Bone marrow (tissue), 2 donors: Measurements from ENCODE around the gene MAP2K6.

ENCODE experiments used
- DNase-seq, 2 donors: peaks; one replicate each; lab custom pipeline; 2025; lab: John Stamatoyannopoulos, UW

Gene MAP2K6

DNA sequence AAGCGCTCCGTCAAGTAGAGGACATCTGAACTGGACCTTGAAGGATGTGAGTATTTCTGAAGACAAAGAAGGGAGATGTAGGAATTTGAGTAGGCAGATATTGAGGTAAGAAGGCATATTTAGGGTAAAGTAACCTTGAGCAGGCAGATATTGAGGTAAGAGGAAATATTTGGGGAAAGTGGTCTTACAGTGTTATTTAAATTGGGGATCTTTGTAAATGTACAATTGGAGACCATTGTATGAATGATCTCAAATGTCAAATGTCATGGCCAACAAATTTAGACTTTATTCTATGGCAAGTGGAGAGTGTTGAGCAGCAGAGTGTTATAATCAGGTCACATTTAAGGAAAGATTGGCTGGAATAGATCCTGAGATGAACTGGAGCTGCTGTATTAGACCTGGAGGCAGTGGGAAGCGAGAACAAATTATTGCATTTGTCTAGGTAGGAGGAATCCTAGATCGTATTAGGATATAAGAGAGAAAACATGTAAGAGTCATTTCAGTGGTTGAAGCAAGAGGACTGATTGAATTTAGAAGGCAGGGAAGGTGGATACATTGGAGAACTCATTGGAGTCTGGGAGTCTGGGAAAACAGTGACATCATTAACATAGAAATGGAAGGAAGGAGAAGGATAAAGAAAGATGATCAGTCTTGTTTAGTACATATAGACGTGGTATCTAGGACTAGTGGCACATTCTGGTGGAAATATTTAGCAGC lies 165.6 kb downstream of the MAP2K6 start:
- DNase-seq = no peak

DNA sequence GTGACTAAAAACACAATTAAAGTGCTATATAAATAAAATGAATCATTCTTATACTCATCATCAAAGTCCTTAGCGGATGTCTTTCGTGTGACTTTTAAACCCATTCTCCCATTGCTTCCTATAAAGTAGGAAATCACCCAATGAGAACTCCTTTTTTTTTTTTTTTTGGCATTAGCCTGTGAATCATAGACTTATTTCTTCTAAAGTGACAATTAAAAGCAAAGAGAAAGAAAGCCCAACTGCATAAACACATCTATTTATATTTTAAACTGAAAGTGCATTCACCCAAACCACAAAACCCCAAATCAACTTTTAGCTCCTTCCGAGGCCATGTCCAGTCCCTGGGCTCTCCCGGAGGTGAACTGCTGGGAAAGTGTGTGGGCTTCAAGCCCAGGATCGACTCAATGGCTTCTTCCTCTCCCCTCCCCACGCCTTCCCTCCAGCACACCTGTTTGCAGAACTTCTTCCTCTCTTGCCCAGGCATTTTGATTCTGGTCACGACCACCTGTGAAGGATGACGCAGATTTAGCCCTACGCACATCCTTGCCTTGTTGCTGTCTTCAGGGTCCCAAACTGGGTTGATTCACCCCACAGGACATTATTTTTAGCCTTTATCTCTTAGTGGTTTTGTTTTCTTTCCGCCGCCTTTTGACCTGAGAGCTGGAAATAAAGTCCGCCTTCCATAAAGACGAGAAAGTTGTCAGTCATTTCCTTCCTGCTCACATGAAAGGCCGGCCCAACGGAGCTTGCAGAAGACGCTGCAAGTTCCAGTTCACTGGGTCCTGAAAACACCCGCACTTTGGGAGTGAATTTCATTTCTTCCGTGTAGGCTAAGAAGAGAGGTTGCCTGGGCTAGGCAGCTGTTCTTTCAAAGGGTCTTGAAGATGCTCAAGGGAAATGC lies 166.8 kb downstream of the MAP2K6 start:
- no peak for DNase-seq

DNA sequence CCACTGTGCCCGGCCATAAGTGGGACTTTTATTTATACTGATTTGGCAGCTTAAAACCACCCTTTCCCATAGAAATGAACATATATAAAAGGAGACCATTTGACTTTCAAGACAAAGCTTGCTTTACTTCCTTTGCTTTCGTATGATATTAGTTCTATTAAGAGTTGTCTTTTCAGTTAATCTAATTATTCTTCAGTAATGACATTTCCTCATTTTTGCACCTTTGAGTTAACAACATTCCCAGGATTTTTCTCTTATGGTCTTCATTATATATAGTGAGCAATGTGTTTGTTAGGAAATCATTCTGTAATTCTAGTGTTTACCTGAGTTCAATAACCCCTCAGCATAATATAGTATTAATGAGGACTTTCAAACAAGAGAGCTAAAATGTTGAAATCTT lies 173.8 kb downstream of the MAP2K6 start:
- no peak for DNase-seq

DNA sequence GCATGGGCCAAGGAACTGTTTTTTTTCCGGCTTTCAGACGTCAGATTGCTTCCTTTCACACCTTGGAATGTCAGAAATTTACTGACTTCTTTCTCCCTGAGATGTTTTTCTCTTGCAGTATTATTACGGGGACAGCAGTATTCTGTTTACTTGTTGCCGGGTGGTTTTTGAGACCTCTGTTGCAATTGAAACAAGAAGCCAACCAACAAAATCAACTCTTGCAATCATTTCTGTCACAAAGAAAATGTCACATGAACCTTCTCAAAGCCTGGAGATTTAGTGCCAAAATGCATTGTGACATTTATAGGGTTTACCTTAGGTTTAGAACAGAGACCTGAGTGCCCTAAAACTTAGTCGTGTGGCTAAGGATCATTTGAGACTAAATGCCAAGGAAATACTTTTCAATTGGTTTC lies 174.3 kb downstream of the MAP2K6 start:
- no peak for DNase-seq

DNA sequence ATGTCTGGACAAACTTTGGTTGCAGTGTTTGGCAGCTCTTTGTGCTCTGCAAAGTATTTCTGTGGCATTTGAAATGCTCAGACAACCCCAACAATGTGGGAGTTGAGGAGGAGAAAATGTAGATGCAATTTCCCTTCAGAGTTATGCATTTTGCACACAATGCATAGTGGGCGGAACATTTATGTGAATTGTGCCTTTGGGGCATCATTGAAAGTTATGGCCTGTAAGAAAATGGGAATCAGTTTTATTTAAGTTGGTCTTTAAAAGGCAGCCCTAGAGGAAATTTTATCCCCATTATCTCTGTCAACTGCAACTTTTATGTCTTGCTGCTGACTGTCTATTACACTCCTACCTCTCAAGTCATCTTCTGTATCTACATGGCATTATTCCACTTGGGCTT lies 176.2 kb downstream of the MAP2K6 start:
- DNase-seq = no peak

DNA sequence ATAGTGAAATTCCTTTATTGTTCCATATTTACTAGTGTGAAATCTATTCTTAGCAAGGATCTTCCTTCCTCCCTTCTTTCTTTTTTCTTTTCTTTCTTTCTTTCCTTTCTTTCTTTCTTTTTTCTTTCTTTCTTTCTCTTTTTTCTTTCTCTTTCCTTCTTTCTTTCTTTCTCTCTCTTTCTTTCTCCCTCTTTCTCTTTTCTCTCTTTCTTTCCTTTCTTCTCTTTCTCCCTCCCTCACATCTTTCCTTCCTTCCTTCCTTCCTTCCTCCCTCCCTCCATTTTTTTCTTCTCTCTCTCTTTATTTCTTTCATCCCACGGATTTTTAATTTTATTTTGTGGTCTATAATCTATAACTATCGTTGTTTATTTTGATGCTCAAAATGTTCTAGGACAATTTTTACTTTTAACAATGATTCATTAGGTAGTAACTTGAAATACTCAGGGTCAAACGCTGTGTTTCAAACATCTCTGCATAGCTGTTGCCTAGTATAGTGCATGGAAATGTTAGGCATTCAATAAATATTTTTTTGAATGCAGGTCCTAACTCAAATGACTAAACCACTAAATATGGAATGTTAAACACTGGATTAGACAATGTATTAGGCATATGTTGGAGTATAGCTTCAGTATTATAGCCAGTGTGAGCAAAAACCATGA lies 178.3 kb downstream of the MAP2K6 start:
- no peak for DNase-seq

DNA sequence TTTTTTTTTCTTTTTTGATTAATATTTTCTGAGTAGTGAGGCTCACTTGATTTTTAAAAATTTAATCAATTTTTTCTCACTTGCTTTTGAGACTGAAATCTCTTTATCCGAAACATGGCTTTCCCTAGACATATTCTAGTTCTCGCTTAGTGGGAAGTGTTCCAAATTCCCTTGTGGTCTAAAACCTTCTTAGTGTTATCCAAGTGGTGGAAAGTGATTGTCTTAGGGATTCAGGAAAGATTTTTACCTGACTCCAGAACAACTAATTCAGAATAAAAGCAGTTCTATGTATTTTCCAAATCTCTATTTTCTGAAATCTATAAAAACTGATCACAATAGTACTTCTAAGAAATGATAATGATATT lies 178.8 kb downstream of the MAP2K6 start:
- no peak for DNase-seq

DNA sequence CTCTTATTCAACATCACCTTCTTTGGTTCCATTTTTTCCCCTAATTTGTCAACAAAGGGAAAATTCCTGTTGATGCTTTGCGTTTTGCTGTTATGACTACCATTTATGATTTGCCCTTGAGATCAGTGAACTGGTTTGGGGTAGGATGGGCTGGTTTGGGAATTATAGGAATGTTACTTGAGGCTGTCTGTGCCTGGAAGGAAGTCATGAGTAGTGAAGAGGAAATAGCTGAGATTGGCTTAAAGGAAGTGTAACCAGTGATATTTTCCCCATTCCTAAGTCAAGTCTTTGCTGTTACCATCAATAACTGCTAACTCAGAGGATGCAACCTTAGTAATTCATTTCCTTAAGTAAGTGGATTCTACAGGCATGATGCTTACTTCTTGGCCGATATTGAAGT lies 179.2 kb downstream of the MAP2K6 start:
- no peak for DNase-seq

DNA sequence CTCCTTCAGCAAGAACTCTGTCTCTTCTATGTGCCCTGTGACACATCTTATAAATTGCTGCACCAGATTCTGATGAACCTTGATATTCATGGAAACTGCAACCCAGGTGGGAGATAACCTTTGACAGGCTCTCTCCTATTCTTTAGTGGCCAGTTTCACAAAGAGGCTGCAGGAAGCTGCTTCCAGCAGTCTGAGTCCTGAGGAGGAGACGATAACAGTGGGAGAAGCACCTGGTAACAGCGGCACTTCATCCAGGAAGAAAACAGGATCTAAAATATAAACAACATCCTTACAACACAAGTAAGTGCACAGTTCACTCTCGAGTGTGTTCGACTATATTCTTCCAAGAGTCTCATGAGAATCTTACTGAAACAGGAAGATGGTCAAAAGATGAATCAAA lies 180.1 kb downstream of the MAP2K6 start:
- DNase-seq = no peak

DNA sequence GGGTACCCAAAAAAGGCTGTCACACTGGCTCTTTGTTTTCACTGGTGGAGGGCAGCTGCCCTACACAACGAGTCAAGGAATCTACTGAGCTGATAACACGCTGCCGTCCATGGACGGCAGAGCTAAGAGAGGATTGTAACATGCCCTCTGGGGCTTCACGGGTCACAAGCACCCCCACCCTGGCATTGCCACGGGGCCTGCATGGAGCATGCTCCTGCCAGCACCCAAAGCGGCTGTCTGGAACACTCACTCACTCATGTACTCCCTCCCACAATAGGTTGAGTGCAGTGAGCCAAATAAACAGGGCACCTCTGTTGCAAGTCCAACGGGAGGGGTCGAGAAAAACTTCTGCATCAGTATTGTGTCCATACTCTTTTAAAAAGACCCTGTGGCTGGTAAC lies 181.6 kb downstream of the MAP2K6 start:
- no peak for DNase-seq

DNA sequence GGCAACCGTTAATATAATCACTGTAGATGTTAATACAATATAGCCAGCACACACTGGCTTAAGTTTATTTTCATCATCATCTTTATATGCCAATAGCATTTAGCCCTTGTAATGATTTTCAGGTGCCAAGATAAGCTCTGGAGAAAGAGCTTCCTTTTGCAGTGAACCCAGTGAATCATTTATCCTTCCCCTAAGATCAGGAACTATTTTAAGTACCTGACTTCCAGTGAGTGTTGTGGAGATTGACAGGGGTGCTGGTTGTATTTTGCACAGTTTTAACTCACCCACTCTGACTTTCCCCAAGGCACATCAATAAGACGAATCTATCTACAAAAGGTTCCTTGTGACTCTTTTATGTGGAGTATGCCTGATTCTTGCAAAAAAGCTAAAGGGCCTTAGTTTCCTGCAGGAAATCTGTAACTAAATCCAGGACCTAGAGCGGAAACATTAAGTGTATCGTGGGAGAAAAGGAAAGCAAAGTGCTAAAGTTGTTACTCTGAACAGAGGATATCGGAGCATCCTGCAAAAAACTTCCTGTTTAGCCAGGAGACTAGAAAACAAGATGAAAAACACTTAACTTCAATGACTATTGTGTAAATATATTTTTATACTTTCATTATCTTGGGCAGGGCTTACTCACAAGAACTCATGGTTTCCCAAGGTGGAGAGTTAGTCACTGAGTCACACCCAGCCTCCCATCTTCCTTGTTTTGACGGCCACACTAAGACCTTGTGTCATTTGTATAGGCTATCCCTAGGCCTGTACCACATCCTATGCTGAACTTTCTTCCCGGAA lies 183.6 kb downstream of the MAP2K6 start:
- no peak for DNase-seq

DNA sequence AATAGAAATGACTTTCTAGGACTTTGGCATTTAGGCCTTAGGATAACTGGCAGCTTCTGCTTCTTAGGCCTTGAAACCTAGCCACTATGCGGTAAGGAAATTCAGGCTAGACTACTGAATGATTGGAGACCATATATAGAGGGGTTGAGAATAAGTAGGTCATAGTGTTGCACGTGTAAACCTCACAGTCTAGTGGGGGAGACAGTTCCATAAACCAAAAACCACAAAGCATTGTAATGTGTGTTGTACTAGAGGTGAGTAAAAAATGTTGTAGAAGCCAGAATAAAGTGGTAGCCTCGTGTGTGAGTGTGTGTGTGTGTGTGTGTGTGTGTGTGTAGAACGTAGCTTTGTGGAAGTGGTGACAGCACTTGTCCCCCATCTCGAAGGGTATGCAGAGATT lies 188.5 kb downstream of the MAP2K6 start:
- DNase-seq = no peak
